ENCODE measurements around the gene ZIC4.

The ZIC4 gene

DNA sequence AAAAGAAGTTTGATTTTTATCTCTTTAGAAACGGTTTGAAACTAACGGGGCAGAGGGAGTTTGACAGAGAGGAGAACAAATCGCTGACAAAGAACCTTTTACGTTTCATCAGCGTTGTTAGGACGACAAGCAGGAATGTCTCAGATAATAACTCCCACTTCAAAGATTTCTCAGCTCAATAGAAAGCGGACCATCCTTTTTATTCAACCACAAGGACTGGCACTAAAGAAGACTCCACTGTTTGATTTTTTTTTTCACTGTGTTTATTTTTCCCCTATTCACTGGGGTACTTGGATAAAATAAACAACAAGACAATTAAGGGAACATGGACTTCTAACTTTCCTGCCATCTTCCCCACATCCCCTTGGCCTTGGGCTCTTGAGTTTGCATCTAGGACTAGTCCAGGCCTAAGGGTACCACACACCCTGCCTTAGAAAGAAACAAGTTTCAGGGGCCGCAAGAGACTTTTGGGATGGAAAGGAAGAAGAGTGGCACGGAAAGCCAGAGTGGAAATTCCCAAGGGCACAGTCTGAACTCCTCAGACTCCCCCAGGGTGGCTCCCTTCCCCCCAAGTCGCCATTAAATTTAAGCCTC is 19.0 kb downstream of the ZIC4 start:
- Histone ChIP-seq H3K4me1 (peaks cover 0 to 19% (median 17%) of the 10 kb centered on the region in 4 donors), H3K36me3 (no peaks in the 10 kb centered on the region), H3K4me3 (no peak overlapping the region), H3K27ac (no peak overlapping the region), H3K27me3 (peaks cover 0 to 100% of the 10 kb centered on the region in 2 donors), H3K9me3 (peaks cover 0 to 6% (median 0%) of the 10 kb centered on the region in 3 donors)
- DNase-seq, result no peak
- intact Hi-C loops (cut with DNase I; ENCODE audit: low total_unique reads), result no loop called here
- TF ChIP-seq, protein P1, sequence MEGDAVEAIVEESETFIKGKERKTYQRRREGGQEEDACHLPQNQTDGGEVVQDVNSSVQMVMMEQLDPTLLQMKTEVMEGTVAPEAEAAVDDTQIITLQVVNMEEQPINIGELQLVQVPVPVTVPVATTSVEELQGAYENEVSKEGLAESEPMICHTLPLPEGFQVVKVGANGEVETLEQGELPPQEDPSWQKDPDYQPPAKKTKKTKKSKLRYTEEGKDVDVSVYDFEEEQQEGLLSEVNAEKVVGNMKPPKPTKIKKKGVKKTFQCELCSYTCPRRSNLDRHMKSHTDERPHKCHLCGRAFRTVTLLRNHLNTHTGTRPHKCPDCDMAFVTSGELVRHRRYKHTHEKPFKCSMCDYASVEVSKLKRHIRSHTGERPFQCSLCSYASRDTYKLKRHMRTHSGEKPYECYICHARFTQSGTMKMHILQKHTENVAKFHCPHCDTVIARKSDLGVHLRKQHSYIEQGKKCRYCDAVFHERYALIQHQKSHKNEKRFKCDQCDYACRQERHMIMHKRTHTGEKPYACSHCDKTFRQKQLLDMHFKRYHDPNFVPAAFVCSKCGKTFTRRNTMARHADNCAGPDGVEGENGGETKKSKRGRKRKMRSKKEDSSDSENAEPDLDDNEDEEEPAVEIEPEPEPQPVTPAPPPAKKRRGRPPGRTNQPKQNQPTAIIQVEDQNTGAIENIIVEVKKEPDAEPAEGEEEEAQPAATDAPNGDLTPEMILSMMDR (IDR thresholded peaks at IDR 0.05), result no peak

DNA sequence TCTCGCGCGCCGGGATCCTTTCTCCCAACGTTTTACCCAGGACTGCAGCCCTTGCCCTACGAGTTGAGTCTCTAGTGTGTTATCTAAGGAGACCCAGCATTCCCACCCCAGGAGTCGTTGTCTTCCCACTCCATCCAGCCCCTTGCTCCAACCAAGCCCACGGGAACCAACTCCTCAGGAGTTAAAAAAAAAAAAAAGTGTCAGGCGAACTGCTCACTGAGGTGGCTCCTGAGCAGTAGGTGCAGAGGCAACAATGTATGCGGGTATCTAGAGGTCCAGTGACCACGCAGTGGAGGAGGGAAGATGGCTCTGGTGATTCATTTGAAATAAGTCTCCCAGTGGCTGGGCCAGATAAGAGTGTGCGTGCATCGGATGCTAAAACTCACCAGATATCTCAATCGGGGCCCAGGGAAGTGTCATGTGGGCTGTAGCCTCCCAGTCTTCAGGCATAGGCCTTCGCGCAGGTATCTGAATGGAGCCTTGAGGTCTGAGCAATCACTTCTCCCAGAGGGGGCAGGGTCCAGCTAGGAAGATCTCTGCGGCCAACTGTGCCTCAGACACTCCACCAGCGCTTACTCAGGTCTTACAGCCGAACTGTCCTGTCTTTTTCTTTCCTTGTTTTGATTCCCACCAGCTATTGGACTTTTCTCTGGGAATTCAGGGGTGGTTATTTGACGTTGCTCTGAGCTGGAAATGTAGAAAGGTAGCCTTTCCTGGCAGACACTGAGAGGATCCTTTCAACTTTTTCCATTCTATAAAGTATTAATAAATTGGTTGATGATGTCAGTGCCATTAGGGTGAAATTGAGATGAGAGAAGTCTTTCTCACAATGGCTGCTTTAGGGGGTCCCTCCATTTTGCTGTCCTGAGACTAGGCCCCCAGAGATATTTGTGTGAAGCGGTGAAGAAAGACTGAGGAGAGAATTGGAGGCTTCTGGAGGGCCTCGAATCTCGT is 21.0 kb downstream of the ZIC4 start:
- no peak for DNase-seq
- TF ChIP-seq, protein P1 (IDR thresholded peaks at IDR 0.05), result no peak
- Histone ChIP-seq H3K27me3 (peaks cover 0 to 95% of the 10 kb centered on the region in 2 donors), H3K36me3 (no peaks in the 10 kb centered on the region), H3K27ac (no peak overlapping the region), H3K9me3 (no peaks in the 10 kb centered on the region), H3K4me3 (no peak overlapping the region), H3K4me1 (no peaks in the 10 kb centered on the region)
- intact Hi-C loops (cut with DNase I; ENCODE audit: low total_unique reads), result no loop called here

DNA sequence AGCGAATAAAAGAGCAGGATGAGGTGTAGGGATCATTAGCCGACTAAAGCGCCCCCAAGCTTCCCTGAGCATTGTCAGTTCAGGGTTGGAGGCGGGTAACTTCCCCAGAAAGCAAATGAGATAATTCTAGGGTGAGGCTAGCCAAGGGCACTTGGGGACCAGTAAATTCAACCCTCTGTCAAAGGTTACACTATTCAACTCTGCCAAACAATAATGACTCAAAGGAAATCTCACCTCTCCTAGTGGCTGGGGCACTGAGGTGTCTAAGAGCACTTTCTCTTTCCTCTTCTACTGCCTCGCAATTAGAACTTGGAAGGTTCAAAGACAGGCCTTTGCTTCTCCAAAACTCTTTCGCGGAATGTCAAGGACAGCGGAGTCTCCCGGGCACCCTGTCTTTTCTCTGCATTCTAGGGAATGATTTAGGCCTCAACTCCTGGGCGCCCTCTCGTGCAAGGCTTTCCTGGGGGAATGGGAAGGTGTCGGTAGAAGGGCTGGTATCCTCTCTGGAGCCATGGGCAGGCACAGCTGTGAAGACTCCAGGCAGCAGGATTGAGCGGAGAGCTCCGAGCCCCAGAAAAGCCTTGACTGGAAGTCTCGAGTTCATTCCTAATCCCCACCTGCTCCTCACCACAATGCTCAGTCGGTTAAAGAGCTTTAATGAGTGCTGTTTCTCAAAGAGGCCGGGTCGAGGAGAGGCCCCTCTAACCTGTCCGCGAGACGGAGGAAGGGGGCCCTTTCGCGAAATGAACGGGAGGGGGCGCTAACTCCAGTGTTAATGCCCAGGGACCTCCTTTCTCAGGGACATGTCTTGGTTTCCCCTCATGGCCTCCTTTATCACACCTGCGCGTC is 21.9 kb downstream of the ZIC4 start:
- no peak overlapping the region for H3K27ac ChIP-seq
- intact Hi-C loops (cut with DNase I; ENCODE audit: low total_unique reads), result no loop called here
- H3K4me1 ChIP-seq, result no peaks in the 10 kb centered on the region
- peaks cover 0 to 95% of the 10 kb centered on the region in 2 donors for H3K27me3 ChIP-seq
- no peak for DNase-seq
- H3K9me3 ChIP-seq, result no peaks in the 10 kb centered on the region
- H3K4me3 ChIP-seq, result no peak overlapping the region
- no peaks in the 10 kb centered on the region for H3K36me3 ChIP-seq
- TF ChIP-seq, protein P1 (IDR thresholded peaks at IDR 0.05), result no peak

DNA sequence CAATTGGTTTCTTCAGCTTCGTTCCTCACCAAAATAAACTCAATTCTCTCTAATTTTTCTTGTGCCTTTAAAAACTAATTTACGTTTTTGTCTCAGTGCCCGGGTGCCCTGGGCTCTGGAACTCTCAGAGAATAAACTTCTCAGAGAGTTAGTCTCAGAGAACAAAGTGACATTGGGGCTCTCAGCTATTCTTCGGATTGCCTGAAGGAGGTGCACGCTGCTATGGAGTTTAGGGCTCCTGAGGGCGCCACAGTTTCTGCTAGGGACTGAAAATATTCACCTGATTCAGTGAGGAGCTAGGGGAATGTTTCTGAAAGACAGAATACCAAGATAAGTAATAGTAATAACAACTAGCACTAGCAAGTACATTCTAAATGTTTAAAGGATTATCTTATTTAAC is 22.7 kb downstream of the ZIC4 start:
- intact Hi-C loops (cut with DNase I; ENCODE audit: low total_unique reads), result no loop called here
- Histone ChIP-seq H3K4me1 (no peaks in the 10 kb centered on the region), H3K27me3 (peaks cover 0 to 95% of the 10 kb centered on the region in 2 donors), H3K4me3 (no peak overlapping the region), H3K9me3 (no peaks in the 10 kb centered on the region), H3K36me3 (no peaks in the 10 kb centered on the region), H3K27ac (no peak overlapping the region)
- no peak for DNase-seq
- TF ChIP-seq, protein P1 (IDR thresholded peaks at IDR 0.05), result no peak

DNA sequence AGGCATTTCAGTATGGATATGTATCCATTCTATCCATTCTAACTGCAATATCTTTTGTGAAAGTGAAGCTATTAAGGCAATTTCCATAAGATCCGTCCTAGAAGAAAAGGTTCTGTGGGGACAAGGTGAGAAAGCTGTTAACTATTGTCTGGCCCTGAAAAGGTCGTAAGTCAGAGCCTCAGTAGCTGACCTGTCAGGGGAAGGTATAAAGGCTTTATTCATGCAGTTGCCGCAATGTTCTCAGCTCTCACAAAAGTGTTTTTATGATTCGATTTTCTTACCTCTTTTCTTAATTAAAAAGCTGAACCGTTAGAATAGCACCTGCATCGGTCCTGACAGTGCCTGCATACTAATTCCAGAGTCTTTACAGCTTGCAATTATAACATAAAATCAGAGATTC is 24.7 kb downstream of the ZIC4 start:
- DNase-seq, result no peak
- Histone ChIP-seq H3K27me3 (peaks cover 0 to 95% of the 10 kb centered on the region in 2 donors), H3K4me1 (no peaks in the 10 kb centered on the region), H3K27ac (no peak overlapping the region), H3K36me3 (no peaks in the 10 kb centered on the region), H3K9me3 (no peaks in the 10 kb centered on the region), H3K4me3 (no peak overlapping the region)
- TF ChIP-seq, protein P1 (IDR thresholded peaks at IDR 0.05), result no peak
- intact Hi-C loops (cut with DNase I; ENCODE audit: low total_unique reads), result no loop called here
